GM18505 (cell line): ENCODE data around the gene LRRFIP1.
"Not testable (repeated sequence)": the region's sequence is repeated elsewhere in the genome, so short reads cannot be mapped to it uniquely, and the experiment has no call there.

Experiments
- ATAC-seq: cut with Tn5 transposase; IDR thresholded peaks from one replicate; pipeline ENCODE4 v1.9.1; 2021; ENCODE audit not compliant: unreplicated experiment
- POLR2A ChIP-seq: IDR thresholded peaks from 4 replicates; pipeline ENCODE4 v1.6.1; 2011; ENCODE audit warnings: borderline replicate concordance; ENCODE audit not compliant: insufficient read depth, insufficient read length; ENCODE audit errors: extremely low read depth

The LRRFIP1 gene

DNA sequence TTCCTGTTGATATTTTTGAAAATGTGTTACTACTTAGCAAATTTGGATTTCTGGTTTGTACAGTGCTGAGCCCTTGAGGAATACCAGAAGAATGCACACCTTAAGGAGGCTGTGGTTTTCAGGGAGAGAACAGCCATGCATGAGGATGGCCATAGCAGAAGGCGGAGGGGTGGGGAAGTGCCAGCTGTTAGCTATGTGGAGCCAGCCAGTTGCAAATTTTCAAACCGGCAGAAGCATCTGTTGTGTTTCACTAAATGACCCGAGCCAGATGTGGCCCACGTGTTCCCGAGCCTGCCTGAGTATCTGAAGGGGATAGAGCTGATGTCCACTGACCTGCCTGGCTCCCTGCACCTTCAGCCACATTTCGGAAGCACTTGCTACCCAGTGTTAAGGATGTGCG, 154.8 kb downstream of the LRRFIP1 start:
- no peak for TF ChIP-seq POLR2A

GRCh38 chr2:237783678-237784077, 156.3 kb downstream of the LRRFIP1 start:
- ATAC-seq: not testable (repeated sequence)

More for the DNA sequence above, 154.8 kb downstream of the LRRFIP1 start:
- no peak for ATAC-seq

DNA sequence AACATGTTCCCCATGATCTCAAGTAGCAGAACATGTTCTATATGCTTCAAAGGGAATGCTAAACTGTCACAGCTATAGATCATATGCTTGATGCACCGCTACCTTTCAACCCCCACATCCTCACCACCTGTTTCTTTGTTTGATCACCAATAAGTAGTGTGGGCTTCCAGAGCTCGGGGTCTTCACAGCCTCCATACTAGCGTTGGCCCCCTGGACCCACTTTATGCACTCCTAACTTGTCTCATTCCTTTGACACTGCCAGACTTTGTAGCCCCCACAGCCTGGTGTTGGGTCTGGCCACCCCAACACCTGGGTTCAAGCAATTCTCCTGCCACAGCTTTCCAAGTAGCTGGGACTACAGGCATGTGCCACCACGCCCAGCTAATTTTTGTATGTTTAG, 159.5 kb downstream of the LRRFIP1 start:
- no peak for TF ChIP-seq POLR2A
- ATAC-seq: no peak

GRCh38 chr2:237790353-237790752, 163.0 kb downstream of the LRRFIP1 start:
- ATAC-seq: no peak
- TF ChIP-seq POLR2A: no peak

DNA sequence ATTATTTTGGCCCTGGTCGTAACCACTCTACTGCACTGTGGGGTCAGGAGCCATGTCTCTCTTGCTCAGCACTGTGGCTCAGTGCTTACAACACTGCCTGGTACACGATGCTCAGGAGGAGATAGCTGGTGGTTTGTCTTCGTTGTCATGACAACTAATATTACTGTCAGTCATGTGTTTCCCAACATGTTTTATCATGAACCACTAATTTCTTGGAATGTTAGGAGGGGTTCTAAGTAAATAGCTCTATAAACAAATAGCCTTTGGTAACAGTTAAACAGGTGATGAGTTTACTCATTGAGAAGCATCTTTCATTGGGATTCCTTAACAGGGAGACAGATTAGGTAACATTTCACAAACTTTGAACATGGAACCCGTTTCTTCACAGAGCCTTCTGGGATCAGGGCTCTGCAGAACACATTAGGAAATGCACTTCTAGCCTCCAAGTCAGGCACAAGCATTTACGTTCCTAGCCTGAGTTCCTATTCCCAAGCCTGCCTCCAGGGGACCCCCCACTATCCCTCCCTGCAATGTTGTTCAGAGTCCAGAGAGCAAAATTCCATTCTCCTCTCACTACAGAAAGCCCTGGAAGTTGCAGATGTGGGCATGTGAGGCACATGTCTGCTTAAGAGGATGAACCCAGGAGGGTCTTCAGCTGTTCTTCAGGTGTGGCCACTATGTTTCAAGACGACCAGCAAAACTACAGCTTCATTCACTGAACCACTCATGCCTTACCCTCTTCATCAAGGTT, 164.8 kb downstream of the LRRFIP1 start:
- TF ChIP-seq POLR2A: no peak
- no peak for ATAC-seq

GRCh38 chr2:237797253-237797652, 169.9 kb downstream of the LRRFIP1 start:
- TF ChIP-seq POLR2A: no peak
- no peak for ATAC-seq

DNA sequence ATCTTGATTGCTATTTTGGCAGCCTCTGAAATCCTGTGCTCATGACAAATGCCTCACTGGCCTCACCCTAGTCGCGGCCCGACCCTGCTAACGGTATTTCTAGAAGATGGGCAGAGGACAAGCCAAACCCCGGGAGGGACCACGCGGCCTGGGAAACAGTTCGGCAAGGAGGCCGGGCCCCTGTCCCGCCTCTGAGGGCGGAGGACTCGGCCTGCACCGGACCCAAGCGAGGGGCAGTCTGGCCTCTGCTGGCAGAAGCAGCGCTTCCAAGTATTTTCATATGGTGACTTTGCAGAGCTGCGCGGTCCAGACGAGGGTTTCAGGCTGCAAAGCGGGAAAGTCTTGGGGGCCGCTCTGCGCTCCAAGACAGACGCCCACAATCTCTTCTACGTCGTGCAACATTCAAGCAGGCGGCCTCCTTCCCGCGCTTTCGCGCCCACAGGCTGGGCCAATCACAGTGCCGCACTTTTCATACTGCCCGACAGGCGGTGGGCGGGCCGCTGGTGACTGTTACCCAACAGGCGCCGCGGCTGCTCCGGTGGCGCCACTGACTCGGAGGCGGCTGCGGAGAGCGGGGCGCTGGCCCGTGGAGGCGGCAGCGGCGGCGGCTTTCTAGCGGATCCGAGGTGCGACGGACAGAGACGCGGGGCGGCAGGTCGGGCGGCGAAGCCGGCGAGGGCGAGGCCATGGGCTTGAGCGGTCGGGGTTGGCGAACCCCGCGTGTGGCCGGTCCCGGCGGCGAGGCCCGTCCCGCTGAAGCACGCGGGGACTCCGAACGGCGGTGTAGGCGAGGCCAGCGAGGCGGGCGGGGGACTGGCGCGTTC, 171.1 kb downstream of the LRRFIP1 start, which contains the start of gene RBM44:
Gene RBM44 (plus strand): TSS at position 544 of the 824 bp plus-strand sequence. CDS start 14,831 bp downstream, outside the sequence.
- ATAC-seq: no peak
- TF ChIP-seq POLR2A: no peak

- no peak for ATAC-seq
- no peak for TF ChIP-seq POLR2A
Measured at GRCh38 chr2:237799060-237799428, 171.7 kb downstream of the LRRFIP1 start.

DNA sequence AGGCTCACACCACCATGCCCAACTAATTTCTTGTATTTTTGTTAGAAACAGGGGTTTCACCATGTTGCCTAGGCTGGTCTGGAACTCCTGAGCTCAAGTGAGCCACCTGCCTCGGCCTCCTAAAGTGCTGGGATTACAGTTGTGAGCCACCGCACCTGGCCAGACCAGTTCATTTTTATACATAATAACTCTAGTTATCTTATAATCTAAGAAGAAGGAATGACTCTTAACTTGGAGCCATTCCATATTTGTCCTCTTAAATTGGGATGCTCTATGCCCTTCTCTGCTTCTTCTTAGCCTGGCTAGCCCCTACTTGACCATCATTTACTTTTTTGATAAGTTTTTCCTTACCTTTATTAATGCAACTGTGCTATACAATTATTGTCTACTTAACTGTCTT, 174.1 kb downstream of the LRRFIP1 start:
- ATAC-seq: no peak
- no peak for TF ChIP-seq POLR2A

DNA sequence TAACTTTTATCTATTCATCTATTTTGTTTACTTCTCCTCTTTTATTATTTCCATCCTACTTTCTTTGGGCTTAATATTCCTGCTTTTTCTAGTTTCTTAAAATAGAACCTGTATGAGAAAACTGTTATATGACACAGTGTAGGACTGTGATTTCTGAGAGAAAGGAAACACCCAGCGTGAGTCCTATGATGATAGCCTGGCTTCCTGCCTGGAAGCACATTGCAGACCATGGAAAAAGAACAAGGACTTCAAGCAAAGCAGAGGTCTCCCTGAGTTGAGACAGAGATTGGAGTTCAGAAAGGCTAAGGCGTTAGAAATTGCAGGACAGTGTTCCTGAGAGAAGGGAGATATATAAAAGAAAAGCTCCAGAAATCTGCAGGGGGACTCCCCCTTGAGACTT, 178.9 kb downstream of the LRRFIP1 start:
- TF ChIP-seq POLR2A: no peak
- ATAC-seq: no peak

DNA sequence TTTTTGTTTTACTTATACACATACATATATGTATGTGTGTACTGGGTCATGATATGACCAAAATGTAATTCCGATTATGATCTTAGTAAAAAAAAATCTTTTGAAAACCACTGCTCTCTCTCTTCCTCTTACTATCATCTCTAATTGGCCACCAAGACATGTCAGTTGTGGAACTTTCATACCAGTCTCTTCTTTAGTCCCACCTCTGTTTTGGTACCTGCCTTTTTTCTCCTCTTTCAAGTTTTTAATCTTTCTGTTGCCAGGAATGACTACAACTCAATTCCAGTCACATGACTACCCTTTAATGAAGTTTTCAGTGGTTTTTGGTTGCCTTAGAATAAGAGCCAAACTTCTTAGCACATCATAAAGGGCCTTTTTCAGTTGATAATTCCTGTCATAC, 188.2 kb downstream of the LRRFIP1 start:
- no peak for ATAC-seq
- TF ChIP-seq POLR2A: no peak

DNA sequence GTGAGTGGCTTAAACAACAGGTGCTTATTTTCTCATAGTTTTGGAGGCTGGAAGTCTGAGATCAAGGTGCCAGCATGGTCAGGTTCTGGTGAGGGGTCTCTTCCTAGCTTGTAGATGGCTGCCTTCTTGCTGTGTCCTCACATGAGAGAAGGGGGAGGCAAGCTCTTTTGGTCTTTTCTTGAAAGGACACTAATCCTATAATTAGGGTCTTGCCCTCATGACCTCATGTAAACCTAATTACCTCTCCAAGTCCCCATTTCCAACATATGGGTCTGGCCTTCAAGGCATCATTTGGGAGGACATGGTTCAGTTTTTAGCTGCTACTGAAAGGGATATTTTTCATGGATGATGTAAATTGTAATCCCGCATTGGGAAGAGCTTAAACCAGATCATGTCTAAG, 189.1 kb downstream of the LRRFIP1 start:
- ATAC-seq: no peak
- TF ChIP-seq POLR2A: no peak

DNA sequence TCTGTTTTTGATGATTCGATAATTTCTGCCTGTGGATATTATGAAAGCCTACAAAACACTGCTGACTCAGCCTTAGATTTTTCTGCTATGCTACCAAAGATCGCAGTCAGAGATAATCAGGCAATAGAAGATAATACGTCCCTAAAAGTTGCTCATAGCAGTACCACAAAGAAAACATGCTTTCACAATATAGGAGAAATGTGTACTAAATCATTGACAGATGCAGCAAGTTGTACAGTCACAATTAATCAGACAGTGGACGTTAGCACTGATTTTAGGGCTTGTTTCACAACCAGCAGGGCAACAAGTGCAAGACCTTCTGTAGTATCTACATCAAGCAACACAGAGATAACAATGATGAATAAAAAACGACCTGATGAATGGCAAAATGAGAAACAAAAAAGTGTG, 190.7 kb downstream of the LRRFIP1 start:
- no peak for TF ChIP-seq POLR2A
- no peak for ATAC-seq

DNA sequence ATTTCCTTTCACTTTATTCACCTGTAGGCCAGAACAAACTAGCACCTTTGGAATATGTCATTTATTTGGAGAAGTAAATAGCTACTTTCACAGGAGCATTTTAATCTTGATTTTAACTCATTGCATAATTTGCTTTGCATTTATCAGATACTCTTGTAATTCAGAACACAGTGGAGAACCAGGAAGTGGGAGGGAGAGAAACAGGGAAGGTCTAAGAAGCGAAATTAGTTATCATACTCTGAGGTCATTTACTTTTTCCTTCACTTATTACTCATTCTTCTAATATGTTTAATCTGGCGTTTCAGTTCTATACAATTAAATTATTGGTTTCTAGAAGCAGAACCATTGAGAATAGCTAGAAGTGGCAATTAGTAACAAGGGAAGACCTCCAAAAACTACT, 191.8 kb downstream of the LRRFIP1 start:
- TF ChIP-seq POLR2A: no peak
- no peak for ATAC-seq
